Fibroblast of pulmonary artery (primary cell): Measurements from ENCODE around the gene GPX5.
A peak's percentile ranks its signal among the peaks of the same experiment; 100 is the strongest.

Experiments
- DNase-seq: peaks from one replicate; pipeline ENCODE4 v3.0.0-alpha.2; 2010; ENCODE audit warnings: low read depth
- H3K4me3 ChIP-seq: replicated peaks from 2 replicates; pipeline ENCODE4 v1.5.1; 2011; ENCODE audit warnings: low read depth, mild to moderate bottlenecking, control low read depth, low read length, moderate library complexity
- CTCF ChIP-seq: IDR thresholded peaks from 2 replicates; pipeline ENCODE4 v1.5.1; 2011; ENCODE audit warnings: mild to moderate bottlenecking, control low read depth, low read length, inconsistent platforms; ENCODE audit errors: missing control alignments

Gene GPX5

GRCh38 chr6:28488916-28489365 is 36.7 kb upstream of the GPX5 start:
- no peak for TF ChIP-seq CTCF

GRCh38 chr6:28489366-28490204 is 36.1 kb upstream of the GPX5 start:
- peak; percentile 69 for DNase-seq
- H3K4me3 ChIP-seq, result peak overlapping the region; percentile 61
- TF ChIP-seq CTCF, result no peak

More at GRCh38 chr6:28488916-28489365, 36.7 kb upstream of the GPX5 start:
- peak; percentile 76 for DNase-seq
- H3K4me3 ChIP-seq, result peak overlapping the region; percentile 61

GRCh38 chr6:28490205-28490890 is 35.3 kb upstream of the GPX5 start:
- no peak for DNase-seq
- peak overlapping the region; percentile 61 for H3K4me3 ChIP-seq
- TF ChIP-seq CTCF, result no peak

GRCh38 chr6:28491984-28492317 is 33.7 kb upstream of the GPX5 start:
- no peak overlapping the region for H3K4me3 ChIP-seq
- TF ChIP-seq CTCF, result no peak
- DNase-seq, result no peak

- TF ChIP-seq CTCF, result peak; percentile 23
- no peak overlapping the region for H3K4me3 ChIP-seq
- peak; percentile 29 for DNase-seq
Measured at GRCh38 chr6:28496099-28496779, 29.4 kb upstream of the GPX5 start.

- TF ChIP-seq CTCF, result no peak
- no peak overlapping the region for H3K4me3 ChIP-seq
- no peak for DNase-seq
Measured at GRCh38 chr6:28497306-28497705, 28.4 kb upstream of the GPX5 start.
